HG03558 (cell line): ENCODE data around the gene B4GALNT4.
"Not testable (repeated sequence)": the region's sequence is repeated elsewhere in the genome, so short reads cannot be mapped to it uniquely, and the experiment has no call there.

Source experiments
- ATAC-seq: cut with Tn5 transposase; IDR thresholded peaks from one replicate; pipeline ENCODE4 v1.9.1; 2021; ENCODE audit warnings: moderate number of reproducible peaks; ENCODE audit not compliant: unreplicated experiment; ENCODE audit errors: extremely low read depth

Gene B4GALNT4

DNA sequence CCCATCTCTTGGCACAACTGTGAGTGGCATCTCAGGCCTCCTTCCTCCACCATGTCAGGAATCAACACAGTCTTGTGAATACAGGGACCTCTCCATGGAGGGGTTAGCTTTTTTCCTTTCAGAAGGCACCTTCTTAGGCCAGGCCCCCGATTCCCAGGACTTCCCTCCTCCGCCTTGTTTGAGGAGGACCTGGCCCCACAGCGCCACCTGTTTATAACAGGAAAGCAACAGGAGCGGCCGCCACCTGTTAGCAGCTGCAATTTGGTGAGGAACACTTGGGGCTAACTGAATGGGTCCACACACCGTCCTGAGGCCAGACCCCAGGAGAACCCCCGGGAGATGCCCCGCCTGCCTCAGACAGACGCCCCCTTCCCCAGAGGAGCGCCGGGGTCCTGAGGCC lies 20.9 kb downstream of the B4GALNT4 start:
- no peak for ATAC-seq

DNA sequence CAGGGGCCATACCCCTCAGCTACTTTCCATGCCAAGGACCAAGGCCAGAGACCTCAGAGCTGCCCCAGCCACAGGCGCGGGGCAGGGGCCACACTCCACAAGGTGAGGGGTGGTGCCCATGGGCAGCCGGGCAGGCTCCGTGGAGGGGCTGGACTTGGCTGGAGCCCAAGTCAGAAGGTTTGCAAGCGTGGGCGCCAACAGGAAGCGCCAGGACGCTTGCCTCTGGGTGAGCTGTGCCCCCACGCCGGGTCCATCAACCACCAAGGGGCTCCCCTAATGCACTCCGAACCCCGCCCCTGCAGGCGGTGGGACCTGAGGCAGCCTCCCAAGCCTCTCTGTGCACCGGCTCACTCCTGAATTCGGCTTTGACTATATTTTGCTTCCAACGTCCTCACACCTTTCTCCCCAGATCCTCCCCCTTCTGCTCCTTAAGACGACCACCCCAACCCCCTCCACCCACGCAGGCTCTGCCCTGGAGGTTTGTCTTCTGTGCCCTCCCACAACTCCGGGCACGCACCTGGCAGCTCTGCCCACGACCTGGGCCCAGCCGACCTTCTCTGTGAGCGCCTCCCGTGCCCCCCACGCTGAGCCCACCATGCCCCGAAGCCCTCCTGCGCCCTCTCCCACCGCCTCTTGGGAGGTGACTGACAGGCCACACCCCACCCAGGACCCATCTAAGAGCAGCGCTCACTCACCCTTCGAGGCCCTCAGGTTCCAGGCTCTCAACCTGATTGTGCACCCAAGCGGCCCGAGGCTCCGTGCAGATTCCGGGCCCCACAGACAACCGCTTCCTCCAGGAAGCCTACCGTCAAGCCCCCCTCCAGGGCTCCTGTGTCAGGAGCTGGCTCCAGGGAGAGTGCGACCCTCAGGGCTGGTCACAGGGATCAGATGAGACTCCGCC lies 22.1 kb downstream of the B4GALNT4 start:
- ATAC-seq = no peak

DNA sequence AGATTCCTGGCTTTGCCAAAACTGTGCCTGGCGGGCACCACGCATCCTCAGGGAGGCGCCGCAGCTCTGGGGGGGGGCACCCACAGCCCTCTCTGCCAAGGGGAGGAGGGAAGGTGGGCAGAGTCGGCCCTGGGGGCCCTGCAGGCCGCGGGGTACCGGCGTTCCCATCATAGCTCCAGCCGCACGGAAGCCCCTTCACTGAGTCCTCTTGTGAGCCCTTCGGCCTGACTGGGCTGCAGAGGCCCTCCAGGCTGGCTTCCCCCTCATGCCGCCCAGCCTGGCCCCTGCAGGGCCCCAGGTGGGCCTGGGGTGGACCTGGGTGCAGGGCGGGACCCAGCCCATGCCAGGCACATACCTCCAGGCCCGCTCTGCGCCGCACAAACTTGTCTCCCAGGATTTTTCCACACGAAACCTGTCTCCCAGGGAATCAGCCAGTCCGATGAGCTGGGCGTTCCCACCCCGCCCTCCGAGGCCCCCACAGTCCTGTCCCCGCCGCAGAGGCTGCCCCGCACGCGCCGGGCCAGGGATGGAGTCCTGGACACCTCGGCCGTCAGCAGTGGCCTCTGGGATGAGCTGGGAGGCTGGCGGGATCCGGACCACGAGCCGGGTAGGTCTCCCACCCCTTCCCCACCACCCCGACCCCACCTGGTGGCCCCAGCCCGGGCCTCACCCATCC lies 22.9 kb downstream of the B4GALNT4 start:
- no peak for ATAC-seq

DNA sequence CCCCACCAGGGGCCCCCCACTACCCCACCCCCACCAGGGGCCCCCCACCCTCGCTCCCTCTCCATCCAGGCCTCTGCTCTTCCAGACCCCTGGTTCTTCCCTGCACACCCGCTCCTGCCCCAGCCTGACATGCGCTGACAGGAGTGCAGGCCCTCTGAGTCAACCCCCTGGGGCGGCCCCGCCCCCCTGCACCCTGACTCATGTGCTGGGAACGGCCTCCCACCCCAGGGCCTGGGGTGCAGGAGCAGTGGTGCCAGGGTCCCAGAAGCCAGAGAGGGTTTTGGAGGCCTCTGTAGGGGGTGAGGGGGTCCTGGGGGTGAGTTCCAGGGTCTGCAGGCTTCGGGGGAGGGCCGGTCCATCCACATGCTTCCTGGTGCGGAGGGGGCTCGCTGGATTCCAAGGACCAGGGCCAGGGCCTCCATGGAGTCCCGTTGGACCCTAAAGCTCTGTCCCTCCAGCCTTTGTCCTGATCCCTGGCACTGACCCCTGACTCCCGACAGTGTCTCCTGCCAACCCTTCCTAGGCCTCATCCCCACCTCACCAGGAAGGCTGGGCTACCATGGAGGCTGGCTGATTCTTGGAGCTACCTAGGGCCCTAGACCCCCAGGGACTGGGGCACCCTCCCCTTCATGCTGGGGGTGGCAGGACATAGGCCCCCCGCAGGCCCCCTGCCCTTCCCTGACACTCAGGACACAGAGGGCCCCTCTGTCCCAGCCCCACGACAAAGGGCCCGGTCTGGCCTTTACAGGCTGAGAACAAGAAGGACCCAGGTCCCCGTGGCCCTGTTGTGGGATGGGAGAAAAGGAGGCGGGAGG lies 24.1 kb downstream of the B4GALNT4 start:
- ATAC-seq = no peak

DNA sequence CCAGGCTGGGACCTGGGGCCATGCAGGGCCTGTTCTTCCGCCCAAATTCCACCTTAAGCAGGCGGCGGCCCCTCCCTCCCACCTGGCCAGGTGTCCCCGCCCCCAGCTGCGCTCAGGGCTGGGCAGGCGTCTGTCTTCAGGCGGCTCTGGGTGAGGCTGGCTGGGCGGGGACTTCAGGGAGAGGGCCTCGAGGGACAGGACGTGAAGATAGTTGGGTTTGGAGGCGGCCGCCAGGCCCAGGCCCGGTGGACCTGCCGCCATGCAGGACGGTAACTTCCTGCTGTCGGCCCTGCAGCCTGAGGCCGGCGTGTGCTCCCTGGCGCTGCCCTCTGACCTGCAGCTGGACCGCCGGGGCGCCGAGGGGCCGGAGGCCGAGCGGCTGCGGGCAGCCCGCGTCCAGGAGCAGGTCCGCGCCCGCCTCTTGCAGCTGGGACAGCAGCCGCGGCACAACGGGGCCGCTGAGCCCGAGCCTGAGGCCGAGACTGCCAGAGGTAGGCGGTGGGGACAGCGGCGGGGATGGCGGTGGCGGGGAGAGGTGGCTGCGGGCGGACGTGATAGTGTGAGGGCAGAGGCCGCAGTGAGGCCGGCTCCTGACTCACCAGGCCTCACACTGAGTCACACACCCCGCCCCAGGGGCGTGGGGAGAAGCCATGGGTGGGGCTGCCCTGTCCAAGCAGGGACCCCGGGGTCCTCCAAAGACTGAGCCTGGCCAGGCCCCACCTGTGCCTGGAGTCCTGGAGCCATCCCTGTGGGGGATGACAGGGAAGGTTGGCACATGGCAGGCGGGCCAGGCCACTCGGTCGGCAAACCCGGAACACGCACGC lies 24.9 kb downstream of the B4GALNT4 start, which contains the start of gene PKP3:
Gene PKP3 (plus strand): TSS at position 176 of the 824 bp plus-strand sequence. CDS start 84 bp downstream, at position 260.
- no peak for ATAC-seq

DNA sequence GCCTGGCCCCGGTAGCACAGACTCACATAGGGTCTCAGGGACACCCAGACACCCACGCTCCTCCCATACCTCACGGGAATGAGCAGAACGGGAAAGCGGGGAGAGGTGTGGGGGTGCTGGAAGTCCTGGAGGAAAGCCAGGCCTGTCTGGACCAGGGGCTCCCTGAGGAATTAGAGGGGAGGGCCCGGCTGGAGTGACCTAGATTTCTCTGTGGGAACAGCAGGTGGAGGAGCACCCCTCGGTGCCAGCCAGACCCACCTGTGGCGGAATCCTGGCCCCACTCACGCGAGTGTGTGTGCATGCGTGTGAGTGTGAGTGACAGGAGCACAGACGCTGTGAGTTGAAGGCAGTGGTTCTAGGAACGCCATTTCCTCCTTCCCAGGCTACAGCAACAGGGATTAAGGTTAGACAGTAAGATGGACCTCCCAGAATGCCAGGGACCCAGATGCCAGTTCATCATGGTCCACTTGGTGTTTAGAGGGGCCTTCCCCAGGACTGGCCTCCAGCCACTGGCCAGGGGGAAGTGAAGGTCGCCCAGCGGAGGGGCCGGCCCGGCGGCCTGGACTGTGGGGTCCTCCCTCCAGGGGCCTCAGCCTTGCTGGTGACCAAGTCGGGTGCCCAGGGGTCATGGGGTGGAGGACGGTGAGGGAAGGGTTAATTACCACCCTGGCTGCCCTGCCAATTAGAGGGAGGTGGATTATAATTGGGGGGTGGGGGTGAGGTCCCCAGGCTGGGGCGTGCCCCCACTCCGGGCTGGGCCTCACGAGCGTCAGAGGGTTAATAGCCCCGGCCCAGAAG lies 25.8 kb downstream of the B4GALNT4 start:
- ATAC-seq = no peak

DNA sequence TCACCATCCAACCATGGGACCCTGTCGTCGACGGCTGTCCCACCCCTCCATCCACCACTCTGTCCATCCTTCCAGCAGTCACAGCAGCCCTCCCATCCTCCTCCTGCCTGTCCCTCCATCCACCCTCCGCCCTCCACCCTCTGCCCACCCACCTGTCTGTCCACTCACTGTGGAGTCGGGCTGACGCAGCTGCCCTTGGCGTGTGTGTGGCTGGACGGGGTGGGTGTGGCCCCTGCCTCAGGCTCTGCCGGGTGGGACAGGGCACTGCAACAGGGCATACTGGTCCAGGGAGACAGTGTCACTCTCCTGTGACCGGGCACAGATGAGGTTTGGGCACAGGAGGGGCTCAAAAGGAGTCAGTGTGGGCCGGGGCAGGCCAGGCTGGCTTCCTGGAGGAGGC lies 26.6 kb downstream of the B4GALNT4 start:
- ATAC-seq = no peak

DNA sequence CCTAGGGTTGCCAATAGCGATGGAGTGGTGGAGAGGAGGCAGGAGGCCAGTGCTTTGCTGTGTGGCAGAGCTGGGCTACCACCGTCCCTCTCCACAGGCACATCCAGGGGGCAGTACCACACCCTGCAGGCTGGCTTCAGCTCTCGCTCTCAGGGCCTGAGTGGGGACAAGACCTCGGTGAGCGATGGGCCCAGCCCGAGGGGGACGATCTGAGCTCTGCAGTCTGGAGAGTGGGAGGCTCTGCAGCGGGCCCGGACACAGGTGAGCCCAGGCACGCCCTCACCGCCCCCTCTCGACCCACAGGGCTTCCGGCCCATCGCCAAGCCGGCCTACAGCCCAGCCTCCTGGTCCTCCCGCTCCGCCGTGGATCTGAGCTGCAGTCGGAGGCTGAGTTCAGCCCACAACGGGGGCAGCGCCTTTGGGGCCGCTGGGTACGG lies 27.2 kb downstream of the B4GALNT4 start:
- ATAC-seq = no peak

DNA sequence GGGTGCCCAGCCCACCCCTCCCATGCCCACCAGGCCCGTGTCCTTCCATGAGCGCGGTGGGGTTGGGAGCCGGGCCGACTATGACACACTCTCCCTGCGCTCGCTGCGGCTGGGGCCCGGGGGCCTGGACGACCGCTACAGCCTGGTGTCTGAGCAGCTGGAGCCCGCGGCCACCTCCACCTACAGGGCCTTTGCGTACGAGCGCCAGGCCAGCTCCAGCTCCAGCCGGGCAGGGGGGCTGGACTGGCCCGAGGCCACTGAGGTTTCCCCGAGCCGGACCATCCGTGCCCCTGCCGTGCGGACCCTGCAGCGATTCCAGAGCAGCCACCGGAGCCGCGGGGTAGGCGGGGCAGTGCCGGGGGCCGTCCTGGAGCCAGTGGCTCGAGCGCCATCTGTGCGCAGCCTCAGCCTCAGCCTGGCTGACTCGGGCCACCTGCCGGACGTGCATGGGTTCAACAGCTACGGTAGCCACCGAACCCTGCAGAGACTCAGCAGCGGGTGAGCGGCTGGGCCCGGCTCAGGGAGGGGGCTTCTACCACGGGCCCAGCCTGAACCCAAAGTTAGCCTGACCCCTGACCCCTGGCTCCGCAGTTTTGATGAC lies 27.7 kb downstream of the B4GALNT4 start:
- no peak for ATAC-seq

DNA sequence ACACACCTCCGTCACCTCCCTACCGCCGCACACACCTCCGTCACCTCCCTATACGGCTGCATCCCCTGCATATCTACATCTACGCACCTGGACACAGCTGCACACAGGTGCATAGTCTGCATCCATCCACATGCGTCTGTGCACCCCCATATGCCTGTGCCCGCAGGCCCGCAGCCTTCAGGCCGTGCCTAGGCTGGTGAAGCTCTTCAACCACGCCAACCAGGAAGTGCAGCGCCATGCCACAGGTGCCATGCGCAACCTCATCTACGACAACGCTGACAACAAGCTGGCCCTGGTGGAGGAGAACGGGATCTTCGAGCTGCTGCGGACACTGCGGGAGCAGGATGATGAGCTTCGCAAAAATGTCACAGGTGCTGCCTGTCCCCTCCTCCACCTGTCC lies 29.5 kb downstream of the B4GALNT4 start:
- ATAC-seq = no peak

DNA sequence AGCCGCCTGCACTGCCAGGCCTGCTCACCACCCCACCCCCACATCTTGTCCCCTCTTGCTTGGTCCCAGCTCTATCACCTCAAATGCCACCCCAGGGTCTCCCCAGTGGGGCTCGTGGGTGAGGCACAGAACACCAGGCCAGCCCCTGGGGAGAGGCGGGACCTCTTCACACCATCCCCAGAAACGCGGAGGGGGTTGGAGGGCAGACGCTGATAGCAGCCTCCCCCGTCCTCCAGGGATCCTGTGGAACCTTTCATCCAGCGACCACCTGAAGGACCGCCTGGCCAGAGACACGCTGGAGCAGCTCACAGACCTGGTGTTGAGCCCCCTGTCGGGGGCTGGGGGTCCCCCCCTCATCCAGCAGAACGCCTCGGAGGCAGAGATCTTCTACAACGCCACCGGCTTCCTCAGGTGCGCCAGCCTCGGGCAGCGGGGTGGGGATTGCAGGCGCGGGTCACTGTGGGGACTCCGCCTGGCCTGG lies 30.5 kb downstream of the B4GALNT4 start:
- ATAC-seq = no peak

DNA sequence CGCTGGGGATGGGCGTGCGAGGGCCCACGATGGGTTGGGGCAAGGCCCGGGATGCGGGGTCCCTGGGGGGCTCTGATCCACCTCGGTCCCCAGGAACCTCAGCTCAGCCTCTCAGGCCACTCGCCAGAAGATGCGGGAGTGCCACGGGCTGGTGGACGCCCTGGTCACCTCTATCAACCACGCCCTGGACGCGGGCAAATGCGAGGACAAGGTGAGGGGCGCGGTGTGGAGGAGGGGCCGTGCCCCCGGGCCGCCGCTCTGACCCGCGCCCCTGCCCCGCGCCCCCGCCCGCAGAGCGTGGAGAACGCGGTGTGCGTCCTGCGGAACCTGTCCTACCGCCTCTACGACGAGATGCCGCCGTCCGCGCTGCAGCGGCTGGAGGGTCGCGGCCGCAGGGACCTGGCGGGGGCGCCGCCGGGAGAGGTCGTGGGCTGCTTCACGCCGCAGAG lies 31.0 kb downstream of the B4GALNT4 start:
- ATAC-seq = no peak

DNA sequence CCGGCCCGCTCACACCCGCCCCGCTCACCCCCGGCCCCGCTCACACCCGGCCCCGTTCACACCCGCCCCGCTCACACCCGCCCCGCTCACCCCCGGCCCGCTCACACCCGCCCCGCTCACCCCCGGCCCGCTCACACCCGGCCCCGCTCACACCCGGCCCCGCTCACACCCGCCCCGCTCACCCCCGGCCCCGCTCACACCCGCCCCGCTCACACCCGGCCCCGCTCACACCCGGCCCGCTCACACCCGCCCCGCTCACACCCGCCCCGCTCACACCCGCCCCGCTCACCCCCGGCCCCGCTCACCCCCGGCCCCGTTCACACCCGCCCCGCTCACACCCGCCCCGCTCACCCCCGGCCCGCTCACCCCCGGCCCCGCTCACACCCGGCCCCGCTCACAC lies 31.9 kb downstream of the B4GALNT4 start:
- not testable (repeated sequence) for ATAC-seq

DNA sequence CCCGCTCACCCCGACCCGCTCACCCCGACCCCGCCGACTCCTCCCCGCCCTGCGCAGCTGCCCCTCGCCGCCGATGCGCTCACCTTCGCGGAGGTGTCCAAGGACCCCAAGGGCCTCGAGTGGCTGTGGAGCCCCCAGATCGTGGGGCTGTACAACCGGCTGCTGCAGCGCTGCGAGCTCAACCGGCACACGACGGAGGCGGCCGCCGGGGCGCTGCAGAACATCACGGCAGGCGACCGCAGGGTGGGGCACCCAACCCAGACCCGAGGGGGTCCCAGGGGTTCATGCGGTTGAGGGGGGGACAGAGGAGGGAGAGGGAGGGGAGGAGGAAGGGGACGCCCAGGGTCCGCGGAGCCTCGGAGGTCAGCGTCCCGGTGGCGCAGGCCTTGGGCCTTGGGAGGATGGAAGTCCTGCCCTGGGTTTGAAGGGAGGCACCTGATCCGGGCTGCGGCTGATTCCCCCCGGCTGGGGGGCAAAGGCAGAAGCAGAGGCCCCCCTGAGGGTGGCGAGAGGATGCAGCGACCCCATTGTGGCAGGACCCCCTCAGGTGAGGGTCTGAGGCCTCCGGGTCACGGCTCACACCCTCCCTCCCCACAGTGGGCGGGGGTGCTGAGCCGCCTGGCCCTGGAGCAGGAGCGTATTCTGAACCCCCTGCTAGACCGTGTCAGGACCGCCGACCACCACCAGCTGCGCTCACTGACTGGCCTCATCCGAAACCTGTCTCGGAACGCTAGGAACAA lies 33.9 kb downstream of the B4GALNT4 start:
- ATAC-seq = no peak

DNA sequence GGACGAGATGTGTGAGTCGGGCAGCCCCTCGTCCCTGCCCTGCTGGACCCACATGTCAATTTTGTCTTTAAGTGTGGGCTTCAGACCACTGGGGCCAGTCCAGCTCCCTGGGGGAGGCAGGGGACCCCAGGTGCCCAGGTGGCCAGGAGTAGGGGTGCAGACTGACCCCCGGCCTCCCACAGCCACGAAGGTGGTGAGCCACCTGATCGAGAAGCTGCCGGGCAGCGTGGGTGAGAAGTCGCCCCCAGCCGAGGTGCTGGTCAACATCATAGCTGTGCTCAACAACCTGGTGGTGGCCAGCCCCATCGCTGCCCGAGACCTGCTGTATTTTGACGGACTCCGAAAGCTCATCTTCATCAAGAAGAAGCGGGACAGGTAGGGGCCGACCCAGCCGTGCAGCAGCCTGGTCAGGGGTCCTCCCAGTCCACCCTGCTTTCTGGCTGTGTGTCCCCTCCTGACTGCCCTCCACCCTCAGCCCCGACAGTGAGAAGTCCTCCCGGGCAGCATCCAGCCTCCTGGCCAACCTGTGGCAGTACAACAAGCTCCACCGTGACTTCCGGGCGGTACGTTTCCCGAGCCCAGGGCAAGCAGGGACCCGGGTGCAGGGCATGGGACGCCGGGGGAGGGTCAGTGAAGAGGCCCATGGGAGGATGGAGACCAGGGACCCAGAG lies 34.6 kb downstream of the B4GALNT4 start:
- no peak for ATAC-seq

DNA sequence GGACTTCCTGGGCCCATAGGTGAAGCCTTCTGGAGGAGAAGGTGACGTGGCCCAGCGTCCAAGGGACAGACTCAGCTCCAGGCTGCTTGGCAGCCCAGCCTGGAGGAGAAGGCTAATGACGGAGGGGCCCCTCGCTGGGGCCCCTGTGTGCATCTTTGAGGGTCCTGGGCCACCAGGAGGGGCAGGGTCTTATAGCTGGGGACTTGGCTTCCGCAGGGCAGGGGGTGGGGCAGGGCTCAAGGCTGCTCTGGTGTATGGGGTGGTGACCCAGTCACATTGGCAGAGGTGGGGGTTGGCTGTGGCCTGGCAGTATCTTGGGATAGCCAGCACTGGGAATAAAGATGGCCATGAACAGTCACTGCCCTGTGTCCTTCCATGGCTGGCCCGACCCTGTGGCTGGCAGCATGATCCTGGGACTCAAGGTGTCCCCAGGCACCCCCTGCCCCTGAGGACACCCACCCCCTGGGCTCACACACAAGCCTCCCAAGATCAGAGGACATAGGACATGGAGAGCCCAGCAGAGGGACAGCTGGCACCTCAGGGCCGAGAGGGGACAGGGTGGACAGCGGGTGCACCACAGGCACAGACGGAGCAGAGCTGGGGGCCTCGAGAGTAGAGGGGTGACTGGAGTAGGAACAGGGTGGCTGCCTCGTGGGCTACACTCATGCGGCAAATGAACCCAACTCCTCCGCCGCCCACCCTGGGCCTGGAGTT lies 35.4 kb downstream of the B4GALNT4 start:
- ATAC-seq = no peak
